Caco-2 (cell line): ENCODE results near the gene CCDC30. TPM values are rescaled to one million over a fixed set of nuclear protein-coding genes. Genes with fewer than 3 reads are reported as not detected.

Source experiments
- Bru-seq: library from RNA; stranded (reverse); fragments of 400-500 nt; gene quantifications from one replicate; lab custom pipeline; 2021; lab: Mats Ljungman, UMichigan
- BruChase-seq, 2 experiments: library from RNA; stranded (reverse); fragments of 400-500 nt; gene quantifications; one replicate each; lab custom pipeline; 2021; lab: Mats Ljungman, UMichigan
- BruUV-seq: library from RNA; stranded (reverse); fragments of 400-500 nt; replicated peaks from 2 replicates; lab custom pipeline; 2021; lab: Mats Ljungman, UMichigan
- CTCF ChIA-PET: fragments of 300-600 bp; sonication (Branson Sonifier 250); formaldehyde crosslinking; loops from one replicate; lab custom pipeline; 2022; ENCODE audit warnings: antibody characterized with exemption; lab: Charles Lee
- POLR2A ChIA-PET: fragments of 300-600 bp; sonication (Branson Sonifier 250); formaldehyde crosslinking; loops from one replicate; lab custom pipeline; 2022; ENCODE audit warnings: antibody characterized with exemption; lab: Charles Lee
- DNase-seq, 2 experiments: peaks; one replicate each; pipeline versions ENCODE4 v3.0.0 to v3.0.0-alpha.2; 2020 to 2022
- H3K27me3 ChIP-seq: replicated peaks from 2 replicates; pipeline ENCODE4 v1.6.0; 2011; ENCODE audit warnings: low read length; ENCODE audit not compliant: control insufficient read depth, insufficient read depth
- H3K36me3 ChIP-seq: 2 replicates; pipeline ENCODE4 v1.5.1; 2011; ENCODE audit warnings: low read length; ENCODE audit not compliant: control insufficient read depth, insufficient read depth
- H3K4me1 ChIP-seq: fragments of 250-450 bp; sonication (Bioruptor Pico); 2 replicates; pipeline ENCODE4 v1.5.1; 2020; ENCODE audit warnings: mild to moderate bottlenecking
- H3K4me3 ChIP-seq: 2 replicates; pipeline ENCODE4 v1.5.1; 2011; ENCODE audit warnings: low read depth, mild to moderate bottlenecking, control low read depth, low read length
- H3K9me3 ChIP-seq: fragments of 250-450 bp; sonication (Bioruptor Pico); 2 replicates; pipeline ENCODE4 v1.5.1; 2020; ENCODE audit warnings: mild to moderate bottlenecking, moderate library complexity
- H3K27ac Mint-ChIP-seq: one replicate; pipeline ENCODE4 v1.8.0; 2022; ENCODE audit warnings: mixed read lengths; ENCODE audit not compliant: unreplicated experiment
- H3K27me3 Mint-ChIP-seq: one replicate; pipeline ENCODE4 v1.8.0; 2022; ENCODE audit warnings: mixed read lengths; ENCODE audit not compliant: insufficient read depth, unreplicated experiment
- H3K36me3 Mint-ChIP-seq: one replicate; pipeline ENCODE4 v1.8.0; 2022; ENCODE audit warnings: mild to moderate bottlenecking, mixed read lengths; ENCODE audit not compliant: insufficient read depth, unreplicated experiment
- H3K4me1 Mint-ChIP-seq: one replicate; pipeline ENCODE4 v1.8.0; 2022; ENCODE audit warnings: low read depth, mixed read lengths; ENCODE audit not compliant: unreplicated experiment
- H3K4me3 Mint-ChIP-seq: one replicate; pipeline ENCODE4 v1.8.0; 2022; ENCODE audit warnings: mild to moderate bottlenecking, moderate library complexity, mixed read lengths; ENCODE audit not compliant: unreplicated experiment
- H3K9me3 Mint-ChIP-seq: one replicate; pipeline ENCODE4 v1.8.0; 2022; ENCODE audit warnings: mixed read lengths; ENCODE audit not compliant: unreplicated experiment
- intact Hi-C: fragments of 100-400 bp; cut with micrococcal nuclease; formaldehyde crosslinking; loops from one replicate; pipeline ENCODE4 v1.10.0; 2022; ENCODE audit not compliant: unreplicated experiment
- long read RNA-seq: library from polyadenylated mRNA; stranded (forward); transcript quantifications from one replicate; pipeline ENCODE4 v2.0.0, GENCODE V29; 2022
- total RNA-seq: library from RNA; stranded (reverse); gene quantifications from 2 replicates; pipeline ENCODE4 v1.2.3, GENCODE V29; 2022
- TF ChIP-seq, protein P1 (sequence below), 2 experiments: fragments of 200-600 bp in 1 of 2; IDR thresholded peaks; 1 replicate in 1 of 2; 2 replicates in 1 of 2; pipeline versions ENCODE4 v1.5.1 to v1.8.0; 2011 to 2022; ENCODE audit warnings: antibody characterized with exemption in 1 of 2, control low read depth in 1 of 2, inconsistent platforms in 1 of 2, low read depth in 1 of 2, low read length in 1 of 2, mild to moderate bottlenecking in 1 of 2, moderate library complexity in 1 of 2; ENCODE audit not compliant: insufficient read depth in 1 of 2, severe bottlenecking in 1 of 2, unreplicated experiment in 1 of 2

CCDC30 gene
- total RNA-seq (1.3 and 1.4 TPM in 2 replicates), Bru-seq, nascent RNA (percentile 31 among the genes with signal in this experiment), BruChase-seq, experiment 1, labeled RNA remaining after a 2-hour chase (percentile 30 among the genes with signal in this experiment), BruChase-seq, experiment 2, labeled RNA remaining after a 6-hour chase (percentile 29 among the genes with signal in this experiment)
- long read RNA-seq, partial matches to known transcripts: 0 of 5 reads
- long read RNA-seq, other reads (novel, unspliced or antisense): 5 of 5 reads

DNA sequence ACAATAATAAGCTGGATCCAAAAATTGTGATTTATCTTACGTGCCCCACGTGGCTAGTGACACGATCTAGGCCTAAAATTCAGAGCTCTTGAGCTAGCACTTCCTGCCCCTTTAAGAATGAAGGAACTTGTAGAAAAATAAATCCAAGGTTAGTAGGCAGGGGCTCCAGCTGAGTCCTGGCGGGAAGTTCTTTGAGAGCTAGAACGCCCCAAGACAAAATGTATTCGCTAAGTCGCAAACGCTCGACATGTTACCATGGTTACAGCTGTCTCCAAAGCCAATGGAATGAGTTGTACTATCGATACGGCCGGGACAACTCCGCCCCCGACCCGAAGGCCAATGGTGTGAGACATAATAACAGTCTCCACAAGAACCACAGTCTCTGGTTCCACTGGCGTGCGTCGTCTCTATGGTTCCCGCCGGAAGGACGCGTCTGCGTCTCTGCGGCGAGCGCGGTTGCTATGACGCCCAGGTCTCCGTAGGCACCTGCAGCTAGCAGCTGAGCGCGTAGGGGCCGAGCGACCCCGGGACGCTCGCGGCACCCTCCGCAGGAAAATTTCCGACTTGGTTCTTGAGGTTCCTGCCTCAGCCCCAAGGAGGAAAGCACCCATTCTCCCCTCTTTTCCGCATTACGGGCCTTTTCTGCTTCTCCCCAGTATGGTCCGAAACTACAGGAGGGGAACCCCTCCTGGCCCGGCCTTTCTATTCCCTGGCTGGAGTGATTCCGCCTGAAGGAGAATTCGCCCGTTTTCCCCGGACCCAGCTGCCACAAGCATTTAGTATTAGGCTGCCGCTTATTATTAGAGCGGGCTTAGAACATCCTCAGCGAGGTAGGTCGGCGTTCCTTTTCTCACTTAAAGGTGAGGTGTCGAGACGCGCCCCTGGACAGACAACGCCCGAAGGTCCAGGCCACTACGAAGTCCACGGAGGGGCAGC, at the start of gene CCDC30:
Gene CCDC30 (plus strand): TSS at position 459 of the 936 bp plus-strand sequence. CDS start 17,266 bp downstream, outside the sequence.
- peak within 1 kb of the TSS; percentile 38 for H3K4me3 ChIP-seq
- Mint-ChIP-seq H3K4me3 (peak within 1 kb of the TSS; percentile 72), H3K27me3 (no peaks in the 10 kb centered on the region), H3K36me3 (peaks cover 9% of the 10 kb centered on the region), H3K4me1 (peaks cover 21% of the 10 kb centered on the region), H3K27ac (peak within 1 kb of the TSS; percentile 81), H3K9me3 (no peaks in the 10 kb centered on the region)
- no peaks in the 10 kb centered on the region for H3K36me3 ChIP-seq
- ChIA-PET POLR2A (interaction anchor here (0.6 to 1.3 kb wide), 2 partner anchors 219 to 304 kb away, joined by 4 read pairs; partner anchors contain the start of genes C1orf50, P3H1 and YBX1), CTCF (no interaction called here)
- H3K9me3 ChIP-seq: no peaks in the 10 kb centered on the region
- intact Hi-C loops: loop anchor here (5.0 to 10.0 kb wide), 3 partner anchors 126 to 288 kb away; partner anchors contain the start of gene FOXJ3
- no peaks in the 10 kb centered on the region for H3K27me3 ChIP-seq
- DNase-seq: peak; percentile 95 to 96
- TF ChIP-seq, protein P1, sequence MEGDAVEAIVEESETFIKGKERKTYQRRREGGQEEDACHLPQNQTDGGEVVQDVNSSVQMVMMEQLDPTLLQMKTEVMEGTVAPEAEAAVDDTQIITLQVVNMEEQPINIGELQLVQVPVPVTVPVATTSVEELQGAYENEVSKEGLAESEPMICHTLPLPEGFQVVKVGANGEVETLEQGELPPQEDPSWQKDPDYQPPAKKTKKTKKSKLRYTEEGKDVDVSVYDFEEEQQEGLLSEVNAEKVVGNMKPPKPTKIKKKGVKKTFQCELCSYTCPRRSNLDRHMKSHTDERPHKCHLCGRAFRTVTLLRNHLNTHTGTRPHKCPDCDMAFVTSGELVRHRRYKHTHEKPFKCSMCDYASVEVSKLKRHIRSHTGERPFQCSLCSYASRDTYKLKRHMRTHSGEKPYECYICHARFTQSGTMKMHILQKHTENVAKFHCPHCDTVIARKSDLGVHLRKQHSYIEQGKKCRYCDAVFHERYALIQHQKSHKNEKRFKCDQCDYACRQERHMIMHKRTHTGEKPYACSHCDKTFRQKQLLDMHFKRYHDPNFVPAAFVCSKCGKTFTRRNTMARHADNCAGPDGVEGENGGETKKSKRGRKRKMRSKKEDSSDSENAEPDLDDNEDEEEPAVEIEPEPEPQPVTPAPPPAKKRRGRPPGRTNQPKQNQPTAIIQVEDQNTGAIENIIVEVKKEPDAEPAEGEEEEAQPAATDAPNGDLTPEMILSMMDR (IDR thresholded peaks at IDR 0.05; ENCODE audit: insufficient read depth in 1 of 2, low read depth in 1 of 2, low read length in 1 of 2, severe bottlenecking in 1 of 2, unreplicated experiment in 1 of 2): no peak
- peaks cover 14% of the 10 kb centered on the region; the same call in 1 of the 2 replicates for H3K4me1 ChIP-seq
- no TSS peak for BruUV-seq

DNA sequence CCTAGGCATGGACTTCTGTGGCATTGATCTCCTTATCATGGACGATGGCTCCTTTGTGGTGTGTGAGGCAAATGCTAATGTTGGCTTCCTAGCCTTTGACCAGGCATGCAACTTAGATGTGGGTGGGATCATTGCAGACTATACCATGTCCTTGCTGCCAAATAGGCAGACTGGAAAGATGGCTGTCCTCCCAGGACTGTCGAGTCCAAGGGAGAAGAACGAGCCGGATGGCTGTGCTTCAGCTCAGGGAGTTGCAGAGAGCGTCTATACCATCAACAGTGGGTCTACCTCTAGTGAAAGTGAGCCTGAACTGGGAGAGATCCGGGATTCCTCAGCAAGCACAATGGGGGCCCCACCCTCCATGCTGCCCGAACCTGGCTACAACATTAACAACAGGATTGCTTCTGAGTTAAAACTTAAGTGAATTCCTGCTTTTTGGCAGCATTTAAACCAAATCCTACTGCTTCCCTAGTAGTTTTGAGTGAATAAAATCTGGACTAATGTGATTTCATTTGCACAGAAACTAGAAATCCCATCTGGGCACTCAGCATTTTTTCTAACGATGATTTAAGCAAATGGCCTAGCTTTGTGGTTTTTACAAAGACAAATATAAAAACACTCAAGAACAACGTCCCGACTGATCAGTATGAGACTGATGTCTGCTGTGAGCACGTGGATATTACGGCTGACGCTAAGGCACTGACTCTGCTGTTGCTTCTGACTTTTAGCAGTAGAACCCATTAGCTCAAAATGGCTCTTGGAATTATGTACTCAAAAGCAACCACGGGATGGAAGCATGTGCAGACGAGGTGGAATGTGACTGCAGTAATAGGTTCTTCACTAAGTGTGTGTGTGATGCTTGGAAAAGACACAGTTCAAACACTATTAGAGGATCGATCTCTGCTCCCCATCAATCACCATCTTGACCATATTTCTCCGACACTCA, 48.3 kb upstream of the CCDC30 start:
- H3K36me3 Mint-ChIP-seq: peaks cover 10% of the 10 kb centered on the region
- no TSS peak for BruUV-seq
- Histone ChIP-seq H3K4me3 (no peak overlapping the region), H3K27me3 (no peaks in the 10 kb centered on the region), H3K9me3 (no peaks in the 10 kb centered on the region), H3K36me3 (no peaks in the 10 kb centered on the region), H3K4me1 (no peaks in the 10 kb centered on the region)
- H3K27me3 Mint-ChIP-seq: no peaks in the 10 kb centered on the region
- H3K27ac Mint-ChIP-seq: no peak overlapping the region
- POLR2A ChIA-PET: interaction anchor here (1.3 kb wide), 1 partner anchor 42 kb away, joined by 3 read pairs; no protein-coding TSS in a partner anchor
- intact Hi-C loops: no loop called here
- TF ChIP-seq, protein P1 (IDR thresholded peaks at IDR 0.05; ENCODE audit: insufficient read depth in 1 of 2, low read depth in 1 of 2, low read length in 1 of 2, severe bottlenecking in 1 of 2, unreplicated experiment in 1 of 2): no peak
- H3K9me3 Mint-ChIP-seq: no peaks in the 10 kb centered on the region
- CTCF ChIA-PET: no interaction called here
- no peak for DNase-seq
- H3K4me1 Mint-ChIP-seq: no peaks in the 10 kb centered on the region
- H3K4me3 Mint-ChIP-seq: no peak overlapping the region
